OCI-LY7 (cell line): ENCODE measurements around the gene GPATCH8. TPM values are rescaled to one million over a fixed set of nuclear protein-coding genes. Genes with fewer than 3 reads are reported as not detected.

Source experiments
- BruUV-seq: library from RNA; stranded (reverse); fragments of 400-500 nt; replicated peaks from 2 replicates; lab custom pipeline; 2021; lab: Mats Ljungman, UMichigan
- CTCF ChIA-PET: fragments of 300-600 bp; sonication (Branson Sonifier 250); formaldehyde crosslinking; loops from one replicate; lab custom pipeline; 2022; ENCODE audit warnings: antibody characterized with exemption; ENCODE audit not compliant: unreplicated experiment; lab: Charles Lee
- POLR2A ChIA-PET: fragments of 300-600 bp; sonication (Branson Sonifier 250); formaldehyde crosslinking; loops from one replicate; lab custom pipeline; 2022; ENCODE audit warnings: antibody characterized with exemption; lab: Charles Lee
- DNase-seq: peaks from one replicate; pipeline ENCODE4 v3.0.0-alpha.2; 2015; ENCODE audit warnings: low spot score
- H2AFZ ChIP-seq: fragments of 200-600 bp; sonication (generic), shearing (Covaris generic); 2 replicates; pipeline ENCODE4 v1.6.1; 2014; ENCODE audit warnings: mild to moderate bottlenecking, antibody characterized with exemption, low read length, moderate library complexity
- H3K27ac ChIP-seq: fragments of 200-600 bp; sonication (generic); 2 replicates; pipeline ENCODE4 v1.5.1; 2014; ENCODE audit warnings: mixed run types, low read depth, mild to moderate bottlenecking, moderate library complexity, low read length, inconsistent platforms; ENCODE audit not compliant: poor library complexity, severe bottlenecking
- H3K36me3 ChIP-seq: fragments of 200-600 bp; sonication (generic); 2 replicates; pipeline ENCODE4 v1.6.1; 2014; ENCODE audit warnings: mild to moderate bottlenecking, antibody characterized with exemption, low read length, moderate library complexity, mixed read lengths; ENCODE audit not compliant: insufficient read depth
- H3K4me1 ChIP-seq: fragments of 200-600 bp; sonication (generic); 2 replicates; pipeline ENCODE4 v1.5.1; 2014; ENCODE audit warnings: mild to moderate bottlenecking, low read length; ENCODE audit not compliant: insufficient read depth, poor library complexity, severe bottlenecking
- H3K4me2 ChIP-seq: fragments of 200-600 bp; sonication (generic); 2 replicates; pipeline ENCODE4 v1.6.1; 2014; ENCODE audit warnings: mild to moderate bottlenecking, low read length
- H3K4me3 ChIP-seq: fragments of 200-600 bp; sonication (generic); 2 replicates; pipeline ENCODE4 v1.5.1; 2014; ENCODE audit warnings: mild to moderate bottlenecking, low read depth, low read length; ENCODE audit not compliant: poor library complexity, severe bottlenecking
- H3K79me2 ChIP-seq: fragments of 200-600 bp; sonication (generic); 2 replicates; pipeline ENCODE4 v1.6.1; 2016; ENCODE audit warnings: low read depth, mild to moderate bottlenecking, low read length, moderate library complexity, mixed read lengths; ENCODE audit not compliant: insufficient read depth
- H3K9me2 ChIP-seq: fragments of 200-600 bp; sonication (generic); 2 replicates; pipeline ENCODE4 v1.6.1; 2016; ENCODE audit warnings: mild to moderate bottlenecking, low read length, mixed read lengths; ENCODE audit not compliant: insufficient read depth
- H3K9me3 ChIP-seq: fragments of 200-600 bp; sonication (generic); 2 replicates; pipeline ENCODE4 v1.6.1; 2014; ENCODE audit warnings: mild to moderate bottlenecking, mixed run types, low read length, mixed read lengths
- H4K20me1 ChIP-seq: fragments of 200-600 bp; sonication (generic); 2 replicates; pipeline ENCODE4 v1.6.1; 2014; ENCODE audit warnings: mild to moderate bottlenecking, antibody characterized with exemption, low read length, moderate library complexity, mixed read lengths; ENCODE audit not compliant: insufficient read depth
- CTCF ChIP-seq: fragments of 200-600 bp; sonication (generic); conservative IDR thresholded peaks from 2 replicates; pipeline ENCODE4 v1.5.1; 2014; ENCODE audit warnings: mild to moderate bottlenecking, antibody characterized with exemption, low read length, moderate library complexity, mixed read lengths
- EZH2phosphoT487 ChIP-seq: fragments of 200-600 bp; sonication (generic); IDR thresholded peaks from 2 replicates; pipeline ENCODE4 v1.6.1; 2018; ENCODE audit warnings: low read depth, borderline replicate concordance, mild to moderate bottlenecking, mixed run types, antibody characterized with exemption, low read length, moderate library complexity, mixed read lengths
- intact Hi-C: fragments of 100-400 bp; cut with micrococcal nuclease; formaldehyde crosslinking; loops from one replicate; pipeline ENCODE4 v1.10.0; 2022; ENCODE audit not compliant: unreplicated experiment
- total RNA-seq, 2 experiments: library from RNA; depleted of rRNA in 1 of 2; stranded (reverse); fragments of >200 nt in 1 of 2; shearing (Covaris generic) in 1 of 2; gene quantifications; 2 replicates each; pipeline ENCODE4 v1.2.3, GENCODE V29; 2014 to 2022

The GPATCH8 gene
- total RNA-seq, 2 experiments from 2014 or later, result 24.7 to 61.1 TPM

- no TSS peak for BruUV-seq
- Histone ChIP-seq H3K79me2 (no peaks in the 10 kb centered on the region), H3K36me3 (peaks cover 78% of the 10 kb centered on the region), H3K4me1 (peaks cover 5% of the 10 kb centered on the region), H3K9me3 (no peaks in the 10 kb centered on the region), H3K4me3 (no peak overlapping the region), H3K27ac (no peak overlapping the region), H2AFZ (no peak overlapping the region), H3K9me2 (no peaks in the 10 kb centered on the region), H4K20me1 (no peaks in the 10 kb centered on the region), H3K4me2 (no peak overlapping the region)
- intact Hi-C loops, result no loop called here
- TF ChIP-seq EZH2phosphoT487, result no peak
- CTCF ChIA-PET, result no interaction called here
- DNase-seq, result no peak
- POLR2A ChIA-PET, result no interaction called here
These were observed 100.5 kb downstream of the GPATCH8 start for GRCh38 chr17:44402564-44403172.

DNA sequence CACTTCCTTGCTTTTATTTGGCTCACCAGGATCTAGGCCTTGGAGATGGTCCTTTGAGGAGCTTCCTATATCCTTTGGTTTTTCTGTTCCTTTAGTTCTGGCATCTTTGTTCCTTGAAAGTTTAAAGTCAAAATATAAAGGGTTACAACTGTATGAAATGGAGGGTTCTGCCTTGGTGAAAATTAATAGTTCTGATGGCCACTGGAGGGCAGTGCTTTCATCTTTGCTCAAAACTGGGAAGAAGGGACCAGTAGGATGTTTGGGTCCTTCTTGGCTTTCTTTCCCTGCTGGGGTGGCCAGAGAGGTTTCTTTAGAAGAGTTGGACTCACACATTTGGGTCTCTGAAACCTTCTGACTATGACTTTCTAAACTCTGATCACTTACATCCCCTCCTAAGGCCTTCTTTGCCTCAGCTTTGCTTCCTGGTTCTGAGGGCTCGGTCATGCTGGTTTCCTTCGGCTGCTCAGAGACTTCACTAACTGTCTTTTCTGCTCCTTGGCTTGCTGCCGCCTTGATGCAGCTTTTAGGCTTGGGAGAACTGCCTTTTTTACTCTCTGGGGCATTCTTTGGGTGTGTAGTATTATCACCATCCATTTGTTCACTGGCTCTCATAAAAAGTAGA lies 102.9 kb downstream of the GPATCH8 start:
- H3K9me2 ChIP-seq, result no peaks in the 10 kb centered on the region
- peaks cover 72% of the 10 kb centered on the region for H3K36me3 ChIP-seq
- POLR2A ChIA-PET, result interaction anchor here (0.6 kb wide), 1 partner anchor 20 kb away, joined by 3 read pairs; no protein-coding TSS in a partner anchor
- CTCF ChIA-PET, result interaction anchor here (0.6 kb wide), 1 partner anchor 154 kb away, joined by 3 read pairs; no protein-coding TSS in a partner anchor
- no peaks in the 10 kb centered on the region for H4K20me1 ChIP-seq
- H3K27ac ChIP-seq, result no peak overlapping the region
- intact Hi-C loops, result loop anchor here (1.0 kb wide), 1 partner anchor 123 kb away; no protein-coding TSS in a partner anchor
- H2AFZ ChIP-seq, result no peak overlapping the region
- peak; percentile 23 for DNase-seq
- no peak overlapping the region for H3K4me3 ChIP-seq
- no peaks in the 10 kb centered on the region for H3K9me3 ChIP-seq
- H3K4me2 ChIP-seq, result no peak overlapping the region
- no TSS peak for BruUV-seq
- no peaks in the 10 kb centered on the region for H3K79me2 ChIP-seq
- H3K4me1 ChIP-seq, result peaks cover 5% of the 10 kb centered on the region
- peak; percentile 81 for TF ChIP-seq CTCF
- no peak for TF ChIP-seq EZH2phosphoT487

DNA sequence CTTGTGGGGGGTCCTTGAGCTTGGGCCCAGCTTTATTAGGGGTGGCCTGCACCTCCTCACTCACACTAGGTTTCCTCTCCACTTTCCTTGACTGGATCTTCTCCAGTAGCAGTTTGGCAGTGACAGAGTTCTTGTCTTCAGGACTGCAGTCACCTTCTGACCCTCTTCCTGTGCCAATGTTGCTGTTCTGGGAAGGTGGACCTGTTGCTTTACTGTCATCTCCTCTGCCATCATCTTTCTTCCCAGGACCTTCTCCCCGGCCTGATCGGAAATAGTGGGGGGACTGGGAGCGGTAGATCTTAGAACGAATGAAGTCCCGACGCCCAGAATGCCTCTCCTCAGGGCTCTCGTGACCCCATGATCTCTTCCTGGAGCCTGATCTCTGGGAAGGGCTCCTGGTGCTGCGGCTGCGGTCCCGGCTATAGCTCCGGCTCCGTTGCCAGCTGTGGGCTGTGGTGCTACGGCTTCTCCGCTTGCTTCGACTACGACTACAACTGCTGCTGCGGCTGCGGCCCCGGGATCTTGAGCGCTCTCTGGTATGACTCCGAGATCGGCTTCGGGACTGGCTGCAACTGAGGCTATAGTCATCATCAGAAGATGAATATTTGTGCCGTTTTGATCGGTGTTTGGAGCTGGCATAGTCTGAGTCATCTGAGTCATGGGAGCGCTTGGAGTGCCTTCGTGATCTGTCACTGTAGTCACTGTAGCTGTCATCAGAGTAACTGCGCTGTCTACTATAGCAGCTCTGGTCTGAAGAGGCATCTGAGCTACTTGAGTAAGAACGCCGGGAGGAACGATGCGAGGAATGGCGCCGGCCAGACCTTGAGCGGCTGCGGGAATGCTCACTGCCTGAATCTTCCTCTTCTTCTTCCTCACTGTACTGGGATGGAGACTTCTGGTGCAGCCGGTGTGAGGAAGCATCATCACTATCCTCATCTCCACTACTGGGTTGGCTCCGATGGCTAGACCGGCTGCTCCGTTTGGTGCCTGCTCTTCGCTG lies 104.2 kb downstream of the GPATCH8 start:
- Histone ChIP-seq H3K27ac (no peak overlapping the region), H3K4me3 (no peak overlapping the region), H4K20me1 (no peaks in the 10 kb centered on the region), H3K4me2 (no peak overlapping the region), H3K4me1 (peaks cover 5% of the 10 kb centered on the region), H3K9me3 (no peaks in the 10 kb centered on the region), H3K79me2 (no peaks in the 10 kb centered on the region), H3K9me2 (no peaks in the 10 kb centered on the region), H3K36me3 (peaks cover 63% of the 10 kb centered on the region), H2AFZ (no peak overlapping the region)
- TF ChIP-seq CTCF (no peak), EZH2phosphoT487 (no peak)
- POLR2A ChIA-PET, result interaction anchor here (0.8 to 1.1 kb wide), 2 partner anchors 13 to 75 kb away, joined by 3 to 4 read pairs; no protein-coding TSS in a partner anchor
- CTCF ChIA-PET, result no interaction called here
- intact Hi-C loops, result no loop called here
- DNase-seq, result no peak
- BruUV-seq, result no TSS peak
